Nephron (organoid): ENCODE measurements around the gene PPP1R13B.

Experiments
- H3K27ac Mint-ChIP-seq, 3 experiments: 2 replicates each; pipeline ENCODE4 v1.8.0; 2020; ENCODE audit warnings: mixed read lengths in 3 of 3, mild to moderate bottlenecking in 2 of 3, moderate library complexity in 1 of 3
- H3K27me3 Mint-ChIP-seq: 2 replicates; pipeline ENCODE4 v1.8.0; 2021; ENCODE audit warnings: low read depth, mild to moderate bottlenecking, moderate library complexity, mixed read lengths
- H3K36me3 Mint-ChIP-seq: 2 replicates; pipeline ENCODE4 v1.8.0; 2020; ENCODE audit warnings: low read depth, mixed read lengths
- H3K4me1 Mint-ChIP-seq: 2 replicates; pipeline ENCODE4 v1.8.0; 2020; ENCODE audit warnings: mixed read lengths
- H3K4me3 Mint-ChIP-seq, 3 experiments: 2 replicates each; pipeline ENCODE4 v1.8.0; 2020; ENCODE audit warnings: mild to moderate bottlenecking in 3 of 3, mixed read lengths in 3 of 3, moderate library complexity in 2 of 3
- H3K9me3 Mint-ChIP-seq: 2 replicates; pipeline ENCODE4 v1.8.0; 2020; ENCODE audit warnings: mixed read lengths
- TF ChIP-seq, protein P1 (sequence below), 3 experiments: fragments of 200-600 bp; sonication (generic); IDR thresholded peaks; one replicate each; pipeline ENCODE4 v1.5.0; 2021; ENCODE audit warnings: antibody characterized with exemption in 3 of 3; ENCODE audit not compliant: unreplicated experiment in 3 of 3

The PPP1R13B gene

GRCh38 chr14:103690332-103690731, 157.0 kb downstream of the PPP1R13B start:
- TF ChIP-seq, protein P1, sequence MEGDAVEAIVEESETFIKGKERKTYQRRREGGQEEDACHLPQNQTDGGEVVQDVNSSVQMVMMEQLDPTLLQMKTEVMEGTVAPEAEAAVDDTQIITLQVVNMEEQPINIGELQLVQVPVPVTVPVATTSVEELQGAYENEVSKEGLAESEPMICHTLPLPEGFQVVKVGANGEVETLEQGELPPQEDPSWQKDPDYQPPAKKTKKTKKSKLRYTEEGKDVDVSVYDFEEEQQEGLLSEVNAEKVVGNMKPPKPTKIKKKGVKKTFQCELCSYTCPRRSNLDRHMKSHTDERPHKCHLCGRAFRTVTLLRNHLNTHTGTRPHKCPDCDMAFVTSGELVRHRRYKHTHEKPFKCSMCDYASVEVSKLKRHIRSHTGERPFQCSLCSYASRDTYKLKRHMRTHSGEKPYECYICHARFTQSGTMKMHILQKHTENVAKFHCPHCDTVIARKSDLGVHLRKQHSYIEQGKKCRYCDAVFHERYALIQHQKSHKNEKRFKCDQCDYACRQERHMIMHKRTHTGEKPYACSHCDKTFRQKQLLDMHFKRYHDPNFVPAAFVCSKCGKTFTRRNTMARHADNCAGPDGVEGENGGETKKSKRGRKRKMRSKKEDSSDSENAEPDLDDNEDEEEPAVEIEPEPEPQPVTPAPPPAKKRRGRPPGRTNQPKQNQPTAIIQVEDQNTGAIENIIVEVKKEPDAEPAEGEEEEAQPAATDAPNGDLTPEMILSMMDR (IDR thresholded peaks at IDR 0.05; ENCODE audit: unreplicated experiment in 3 of 3), result no peak
- Mint-ChIP-seq H3K9me3 (no peaks in the 10 kb centered on the region), H3K4me3 (no peak overlapping the region), H3K36me3 (peaks cover 42% of the 10 kb centered on the region), H3K27ac (no peak overlapping the region), H3K27me3 (no peaks in the 10 kb centered on the region), H3K4me1 (peaks cover 10% of the 10 kb centered on the region)

- Mint-ChIP-seq H3K9me3 (no peaks in the 10 kb centered on the region), H3K27ac (no peak overlapping the region), H3K4me3 (no peak overlapping the region), H3K36me3 (peaks cover 43% of the 10 kb centered on the region), H3K27me3 (no peaks in the 10 kb centered on the region), H3K4me1 (peaks cover 15% of the 10 kb centered on the region)
- TF ChIP-seq, protein P1 (IDR thresholded peaks at IDR 0.05; ENCODE audit: unreplicated experiment in 3 of 3), result no peak
Measured at GRCh38 chr14:103688906-103689902, 158.2 kb downstream of the PPP1R13B start.

DNA sequence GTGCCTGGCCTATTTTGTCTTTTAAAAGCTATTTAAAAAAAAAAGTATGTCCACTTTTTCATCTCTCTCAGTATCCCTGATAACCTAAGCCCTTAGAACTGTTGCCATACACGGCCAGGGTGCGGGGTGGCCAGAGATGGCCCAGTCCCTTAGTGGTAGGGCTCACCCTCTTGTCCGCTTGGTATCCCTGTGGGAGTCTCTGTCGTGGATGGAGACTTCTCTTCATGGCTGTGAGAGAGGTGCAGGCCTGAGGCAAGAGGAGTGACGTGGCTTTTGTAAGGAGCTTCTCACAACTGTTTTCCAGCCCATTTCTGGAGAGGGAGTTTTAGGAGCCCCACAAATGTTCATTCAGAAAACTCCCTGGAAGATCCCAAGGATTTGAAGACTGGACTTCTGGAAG, 158.9 kb downstream of the PPP1R13B start:
- Mint-ChIP-seq H3K9me3 (no peaks in the 10 kb centered on the region), H3K27ac (no peak overlapping the region)

DNA sequence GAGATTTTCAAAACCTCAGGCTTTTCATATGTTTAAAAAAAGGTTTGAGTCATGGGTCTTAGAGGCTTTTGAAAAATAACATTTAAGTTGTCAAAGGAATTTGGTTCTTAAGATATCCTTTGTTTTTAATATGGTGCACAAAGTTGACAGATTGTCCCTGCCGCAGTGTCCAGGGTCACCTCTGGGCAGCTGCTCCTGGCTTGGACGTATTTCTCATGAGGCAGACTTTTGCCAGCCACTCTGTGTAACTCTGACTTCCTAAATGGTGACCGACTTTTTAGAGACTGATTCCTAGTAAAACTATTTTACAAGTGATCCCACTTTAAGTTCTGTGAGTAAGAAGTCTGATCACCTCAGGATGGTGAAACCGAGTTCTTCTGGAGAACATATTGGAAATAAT, 159.7 kb downstream of the PPP1R13B start:
- no peak overlapping the region for H3K27ac Mint-ChIP-seq
- no peak overlapping the region for H3K4me3 Mint-ChIP-seq
- no peaks in the 10 kb centered on the region for H3K9me3 Mint-ChIP-seq
- TF ChIP-seq, protein P1 (IDR thresholded peaks at IDR 0.05; ENCODE audit: unreplicated experiment in 3 of 3), result no peak
- peaks cover 49% of the 10 kb centered on the region for H3K36me3 Mint-ChIP-seq
- H3K4me1 Mint-ChIP-seq, result peaks cover 16% of the 10 kb centered on the region
- no peaks in the 10 kb centered on the region for H3K27me3 Mint-ChIP-seq

More for the DNA sequence above, 158.9 kb downstream of the PPP1R13B start:
- Mint-ChIP-seq H3K4me1 (peaks cover 16% of the 10 kb centered on the region), H3K36me3 (peaks cover 42% of the 10 kb centered on the region), H3K4me3 (no peak overlapping the region), H3K27me3 (no peaks in the 10 kb centered on the region)
- TF ChIP-seq, protein P1 (IDR thresholded peaks at IDR 0.05; ENCODE audit: unreplicated experiment in 3 of 3), result no peak

GRCh38 chr14:103686831-103687485, 160.4 kb downstream of the PPP1R13B start:
- TF ChIP-seq, protein P1 (IDR thresholded peaks at IDR 0.05; ENCODE audit: unreplicated experiment in 3 of 3), result no peak
- no peaks in the 10 kb centered on the region for H3K27me3 Mint-ChIP-seq
- H3K9me3 Mint-ChIP-seq, result no peaks in the 10 kb centered on the region
- peaks cover 16% of the 10 kb centered on the region for H3K4me1 Mint-ChIP-seq
- H3K4me3 Mint-ChIP-seq, result no peak overlapping the region
- peaks cover 49% of the 10 kb centered on the region for H3K36me3 Mint-ChIP-seq
- no peak overlapping the region for H3K27ac Mint-ChIP-seq
